ENCODE results near the gene GAN. TPM values are rescaled to one million over a fixed set of nuclear protein-coding genes. Genes with fewer than 3 reads are reported as not detected.

GAN gene
- total RNA-seq, 1 experiment from 2014 or later: 5.3 TPM

DNA sequence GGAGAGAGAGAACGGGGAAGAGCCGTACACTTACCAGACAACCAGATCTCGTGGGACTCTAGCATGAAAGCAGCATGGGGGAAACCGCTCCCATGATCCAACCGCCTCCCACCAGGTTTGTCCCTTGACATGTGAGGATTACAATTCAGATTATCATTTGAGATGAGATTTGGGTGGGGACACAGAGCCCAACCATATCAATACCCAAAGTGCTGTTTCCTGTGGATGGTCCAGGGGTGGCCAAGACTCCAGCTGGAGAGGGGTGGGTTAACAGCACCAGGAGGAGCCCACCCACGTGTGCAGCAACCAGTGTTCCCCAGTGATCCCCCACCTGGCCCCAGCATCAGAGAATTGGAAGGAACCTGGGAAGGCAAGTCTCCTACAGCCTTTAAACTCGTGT is 79.7 kb downstream of the GAN start:
- CTCF ChIA-PET: no interaction called here

DNA sequence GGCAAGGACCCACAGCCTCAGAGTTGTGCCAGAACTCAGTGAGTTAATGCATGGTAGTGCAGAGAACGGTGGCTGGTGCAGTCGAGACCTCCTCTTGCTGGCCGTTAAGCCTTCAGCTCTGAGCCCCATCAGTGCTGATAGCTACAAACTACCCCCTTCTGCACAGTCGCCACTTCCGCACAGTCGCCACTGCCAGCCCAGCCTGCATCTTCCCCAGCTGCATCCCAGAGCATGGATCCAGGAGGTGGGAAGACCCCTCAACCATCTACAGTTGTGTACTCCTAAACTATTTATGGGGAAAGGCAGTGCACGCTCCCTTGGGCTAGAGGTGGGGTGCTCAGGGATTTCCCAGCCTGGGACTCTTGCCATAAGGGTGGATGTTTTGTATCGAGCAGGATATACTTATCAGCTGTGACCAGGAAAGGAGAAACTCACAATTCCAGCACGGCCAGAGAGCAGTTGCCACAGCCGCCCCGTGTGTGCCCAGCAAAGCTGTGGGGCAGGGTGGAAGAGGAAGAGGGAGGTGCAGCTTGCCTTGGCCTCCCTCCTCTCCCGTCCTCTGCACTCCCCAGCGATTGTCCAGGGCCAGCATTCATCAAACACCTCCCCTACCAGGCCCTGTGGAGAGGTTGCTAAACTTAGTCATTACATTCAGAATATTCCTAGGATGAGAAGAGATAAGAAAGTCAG is 80.3 kb downstream of the GAN start:
- H3K9ac ChIP-seq (ENCODE audit: low read length): no peak overlapping the region
- intact Hi-C loops (cut with micrococcal nuclease): no loop called here
- H3K4me2 ChIP-seq (ENCODE audit: low read length): no peak overlapping the region
- H3K9me2 ChIP-seq (replicated peaks; ENCODE audit: low read length): no peaks in the 10 kb centered on the region
- no peaks in the 10 kb centered on the region for H3K27me3 ChIP-seq (ENCODE audit: low read length)
- no peak for DNase-seq
- H3K9me3 ChIP-seq (ENCODE audit: low read length): peaks cover 3% of the 10 kb centered on the region; the same call in 1 of the 2 replicates
- no TSS peak for BruUV-seq (replicated peaks)
- no peaks in the 10 kb centered on the region for H3F3A ChIP-seq (ENCODE audit: low read length, unreplicated experiment)
- peaks cover 3% of the 10 kb centered on the region; the same call in 1 of the 2 replicates for H3K36me3 ChIP-seq (ENCODE audit: low read depth, low read length)
- no peaks in the 10 kb centered on the region for H3K79me2 ChIP-seq (ENCODE audit: low read length)
- TF ChIP-seq EZH2phosphoT487 (IDR thresholded peaks at IDR 0.05; ENCODE audit: borderline replicate concordance, low read length) (no peak), EZH2 (IDR thresholded peaks at IDR 0.05; ENCODE audit: low read length, unreplicated experiment) (no peak)
- TF ChIP-seq, protein P1, sequence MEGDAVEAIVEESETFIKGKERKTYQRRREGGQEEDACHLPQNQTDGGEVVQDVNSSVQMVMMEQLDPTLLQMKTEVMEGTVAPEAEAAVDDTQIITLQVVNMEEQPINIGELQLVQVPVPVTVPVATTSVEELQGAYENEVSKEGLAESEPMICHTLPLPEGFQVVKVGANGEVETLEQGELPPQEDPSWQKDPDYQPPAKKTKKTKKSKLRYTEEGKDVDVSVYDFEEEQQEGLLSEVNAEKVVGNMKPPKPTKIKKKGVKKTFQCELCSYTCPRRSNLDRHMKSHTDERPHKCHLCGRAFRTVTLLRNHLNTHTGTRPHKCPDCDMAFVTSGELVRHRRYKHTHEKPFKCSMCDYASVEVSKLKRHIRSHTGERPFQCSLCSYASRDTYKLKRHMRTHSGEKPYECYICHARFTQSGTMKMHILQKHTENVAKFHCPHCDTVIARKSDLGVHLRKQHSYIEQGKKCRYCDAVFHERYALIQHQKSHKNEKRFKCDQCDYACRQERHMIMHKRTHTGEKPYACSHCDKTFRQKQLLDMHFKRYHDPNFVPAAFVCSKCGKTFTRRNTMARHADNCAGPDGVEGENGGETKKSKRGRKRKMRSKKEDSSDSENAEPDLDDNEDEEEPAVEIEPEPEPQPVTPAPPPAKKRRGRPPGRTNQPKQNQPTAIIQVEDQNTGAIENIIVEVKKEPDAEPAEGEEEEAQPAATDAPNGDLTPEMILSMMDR (conservative IDR thresholded peaks at IDR 0.05; ENCODE audit: low read depth, low read length): no peak
- no peaks in the 10 kb centered on the region for H3K4me1 ChIP-seq (ENCODE audit: insufficient read depth, low read length)
- CTCF ChIA-PET: no interaction called here
- no peak for ATAC-seq
- H3K4me3 ChIP-seq (ENCODE audit: low read length): no peak overlapping the region
- no peaks in the 10 kb centered on the region for H4K20me1 ChIP-seq (ENCODE audit: low read length)
- H2AFZ ChIP-seq (ENCODE audit: low read length): no peak overlapping the region
- POLR2A ChIA-PET (ENCODE audit: unreplicated experiment): no interaction called here
- H3K27ac ChIP-seq (ENCODE audit: low read length): no peak overlapping the region

More for the DNA sequence above, 79.7 kb downstream of the GAN start:
- no peak for ATAC-seq
- H3K9ac ChIP-seq (ENCODE audit: low read length): no peak overlapping the region
- H3K79me2 ChIP-seq (ENCODE audit: low read length): no peaks in the 10 kb centered on the region
- intact Hi-C loops (cut with micrococcal nuclease): no loop called here
- no peaks in the 10 kb centered on the region for H3F3A ChIP-seq (ENCODE audit: low read length, unreplicated experiment)
- H4K20me1 ChIP-seq (ENCODE audit: low read length): no peaks in the 10 kb centered on the region
- H3K27ac ChIP-seq (ENCODE audit: low read length): no peak overlapping the region
- H3K4me1 ChIP-seq (ENCODE audit: insufficient read depth, low read length): no peaks in the 10 kb centered on the region
- H2AFZ ChIP-seq (ENCODE audit: low read length): no peak overlapping the region
- no peak for DNase-seq
- no peaks in the 10 kb centered on the region for H3K27me3 ChIP-seq (ENCODE audit: low read length)
- H3K4me3 ChIP-seq (ENCODE audit: low read length): no peak overlapping the region
- no peaks in the 10 kb centered on the region for H3K36me3 ChIP-seq (ENCODE audit: low read depth, low read length)
- TF ChIP-seq, protein P1 (conservative IDR thresholded peaks at IDR 0.05; ENCODE audit: low read depth, low read length): no peak
- no peak for TF ChIP-seq EZH2phosphoT487 (IDR thresholded peaks at IDR 0.05; ENCODE audit: borderline replicate concordance, low read length)
- no peak for TF ChIP-seq EZH2 (IDR thresholded peaks at IDR 0.05; ENCODE audit: low read length, unreplicated experiment)
- POLR2A ChIA-PET (ENCODE audit: unreplicated experiment): no interaction called here
- no peaks in the 10 kb centered on the region for H3K9me2 ChIP-seq (replicated peaks; ENCODE audit: low read length)
- no peaks in the 10 kb centered on the region for H3K9me3 ChIP-seq (ENCODE audit: low read length)
- BruUV-seq (replicated peaks): no TSS peak
- no peak overlapping the region for H3K4me2 ChIP-seq (ENCODE audit: low read length)
